GM21825 (cell line): ENCODE measurements around the gene FLOT1.
"Not testable (repeated sequence)": the region's sequence is repeated elsewhere in the genome, so short reads cannot be mapped to it uniquely, and the experiment has no call there.

Experiments
- ATAC-seq: cut with Tn5 transposase; IDR thresholded peaks from one replicate; pipeline ENCODE4 v1.9.1; 2021; ENCODE audit warnings: mild to moderate bottlenecking, moderate library complexity; ENCODE audit not compliant: unreplicated experiment

Gene FLOT1

DNA sequence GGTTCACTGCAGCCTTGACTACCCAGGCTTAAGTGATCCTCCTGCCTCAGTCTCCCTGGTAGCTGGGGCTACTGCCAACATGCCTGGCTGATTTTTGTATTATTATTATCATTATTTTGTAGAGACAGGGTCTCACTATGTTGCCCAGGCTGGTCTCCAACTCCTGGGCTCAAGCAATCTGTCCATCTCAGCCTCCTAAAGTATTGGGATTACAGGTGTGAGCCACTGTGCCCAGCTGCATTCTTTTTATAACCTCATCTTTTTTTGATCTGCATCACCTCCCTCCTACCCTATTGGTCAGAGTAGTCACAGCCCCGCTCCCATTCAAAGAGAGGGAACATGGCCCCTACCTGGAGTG lies 25.4 kb upstream of the FLOT1 start:
- no peak for ATAC-seq

DNA sequence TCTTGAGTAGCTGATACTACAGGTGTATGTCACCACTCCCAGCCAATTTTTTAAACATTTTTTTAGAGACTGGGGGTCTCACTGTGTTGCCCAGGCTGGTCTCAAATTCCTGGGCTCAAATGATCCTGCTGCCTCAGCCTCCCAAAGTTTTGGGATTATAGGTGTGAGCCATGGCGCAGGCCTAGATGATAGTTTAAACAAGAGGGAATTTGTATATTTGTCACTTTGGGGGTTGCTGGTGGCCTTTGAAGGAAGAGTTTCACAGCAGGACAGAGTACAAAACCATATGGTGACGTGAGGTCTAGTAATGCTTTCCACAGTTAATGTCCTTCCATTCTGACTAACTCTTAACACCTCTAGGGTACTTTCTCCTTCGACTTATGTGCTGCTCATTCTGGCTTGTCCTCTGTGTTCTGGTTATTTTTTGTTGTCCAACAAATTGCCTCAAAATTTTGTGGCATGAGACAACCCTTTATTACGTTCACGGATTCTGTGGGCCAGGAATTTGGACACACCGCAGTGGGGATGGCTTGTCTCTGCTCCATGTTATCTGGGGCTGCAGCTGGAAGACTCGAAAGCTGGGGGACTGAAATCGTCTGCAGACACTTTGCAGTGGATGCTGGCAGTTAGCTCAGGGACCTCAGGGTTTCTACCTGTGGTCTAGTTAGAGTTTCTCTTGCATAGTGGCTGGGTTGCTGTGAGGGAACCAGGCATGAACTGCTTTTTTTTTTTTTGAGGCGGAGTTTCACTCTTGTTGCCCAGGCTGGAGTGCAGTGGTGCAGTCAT lies 24.9 kb upstream of the FLOT1 start:
- ATAC-seq = no peak

GRCh38 chr6:30766461-30767157 lies 24.1 kb upstream of the FLOT1 start:
- ATAC-seq = no peak

GRCh38 chr6:30765495-30765894 lies 23.0 kb upstream of the FLOT1 start:
- not testable (repeated sequence) for ATAC-seq

DNA sequence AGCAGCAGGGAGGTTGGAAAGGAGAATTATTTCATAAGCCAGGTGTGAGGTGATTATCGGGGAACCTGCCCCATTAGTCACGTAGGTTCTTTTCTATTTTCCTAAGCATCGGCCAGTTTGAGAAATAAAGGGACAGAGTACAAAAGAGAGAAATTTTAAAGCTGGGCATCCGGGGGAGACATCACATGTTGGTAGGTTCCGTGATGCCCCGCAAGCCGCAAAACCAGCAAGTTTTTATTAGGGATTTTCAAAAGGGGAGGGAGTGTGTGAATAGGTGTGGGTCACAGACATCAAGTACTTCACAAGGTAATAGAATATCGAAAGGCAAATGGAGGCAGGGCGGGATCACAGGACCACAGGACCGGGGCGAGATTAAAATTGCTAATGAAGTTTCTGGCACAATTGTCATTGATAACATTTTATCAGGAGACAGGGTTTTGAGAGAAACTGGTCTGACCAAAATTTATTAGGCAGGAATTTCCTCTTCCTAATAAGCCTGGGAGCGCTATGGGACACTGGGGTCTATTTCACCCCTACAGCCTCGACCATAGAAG lies 22.1 kb upstream of the FLOT1 start:
- not testable (repeated sequence) for ATAC-seq

DNA sequence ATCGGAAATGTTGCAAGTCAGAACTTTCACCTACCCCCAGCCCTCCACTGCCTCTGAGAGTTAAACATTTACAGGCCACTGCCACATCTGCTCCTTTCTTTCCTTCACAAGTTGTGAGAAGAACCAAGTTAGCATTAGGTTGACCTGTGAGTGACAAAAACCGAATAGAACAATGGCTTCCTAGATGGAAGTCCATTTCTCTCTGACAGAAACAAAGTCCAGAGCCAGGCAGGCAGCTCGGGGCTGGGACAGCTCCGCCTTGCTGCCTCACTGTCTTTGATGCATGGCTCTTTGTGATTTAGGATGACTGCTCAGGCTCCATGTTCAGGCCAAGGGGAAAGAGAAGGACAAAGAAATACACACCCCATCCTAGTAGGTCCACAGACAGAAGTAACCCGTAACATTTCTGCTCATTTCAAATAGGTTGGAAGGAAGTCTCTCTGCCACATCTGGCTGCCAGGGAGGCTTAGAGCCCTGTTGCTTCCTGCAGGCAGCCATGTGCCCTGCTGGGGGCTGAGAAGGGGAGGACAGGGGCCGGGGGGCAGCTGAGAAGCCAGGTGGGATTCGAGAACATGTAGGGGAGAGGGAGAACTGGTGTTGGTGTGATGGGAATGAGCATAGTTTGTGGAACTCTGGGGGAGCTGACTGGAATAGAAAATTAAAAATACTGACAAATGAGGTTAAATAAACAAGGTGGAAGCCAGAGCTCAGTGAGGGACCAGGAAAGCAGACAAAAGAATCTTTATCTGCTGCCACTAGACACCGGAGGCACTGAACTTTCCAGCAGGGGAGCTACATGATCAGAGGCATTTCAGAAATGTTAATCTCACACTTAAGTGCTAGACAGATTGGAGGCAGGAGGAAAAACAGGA lies 21.4 kb upstream of the FLOT1 start:
- no peak for ATAC-seq

DNA sequence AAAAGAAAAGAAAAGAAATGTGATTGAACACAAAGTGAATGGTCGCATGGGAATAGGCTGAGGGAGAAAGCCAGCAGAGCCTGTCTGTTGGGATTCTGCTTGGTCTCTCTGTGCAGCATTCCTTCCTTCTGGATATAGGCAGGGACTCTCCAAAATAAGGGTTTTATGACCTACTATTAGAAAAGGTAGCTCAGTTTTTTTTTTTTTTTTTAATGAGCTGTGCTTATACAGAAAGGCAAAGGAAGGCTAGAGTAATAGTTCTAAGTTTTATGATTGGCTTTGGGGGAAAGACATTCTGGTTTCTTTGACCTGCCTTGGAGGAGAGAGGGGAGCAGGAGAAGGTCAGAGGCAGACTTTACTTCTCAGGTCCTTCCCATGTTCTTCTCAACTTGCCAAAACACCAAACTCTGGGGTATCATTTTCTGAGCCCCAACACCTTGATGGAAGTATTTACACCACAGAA lies 20.7 kb upstream of the FLOT1 start:
- ATAC-seq = no peak

DNA sequence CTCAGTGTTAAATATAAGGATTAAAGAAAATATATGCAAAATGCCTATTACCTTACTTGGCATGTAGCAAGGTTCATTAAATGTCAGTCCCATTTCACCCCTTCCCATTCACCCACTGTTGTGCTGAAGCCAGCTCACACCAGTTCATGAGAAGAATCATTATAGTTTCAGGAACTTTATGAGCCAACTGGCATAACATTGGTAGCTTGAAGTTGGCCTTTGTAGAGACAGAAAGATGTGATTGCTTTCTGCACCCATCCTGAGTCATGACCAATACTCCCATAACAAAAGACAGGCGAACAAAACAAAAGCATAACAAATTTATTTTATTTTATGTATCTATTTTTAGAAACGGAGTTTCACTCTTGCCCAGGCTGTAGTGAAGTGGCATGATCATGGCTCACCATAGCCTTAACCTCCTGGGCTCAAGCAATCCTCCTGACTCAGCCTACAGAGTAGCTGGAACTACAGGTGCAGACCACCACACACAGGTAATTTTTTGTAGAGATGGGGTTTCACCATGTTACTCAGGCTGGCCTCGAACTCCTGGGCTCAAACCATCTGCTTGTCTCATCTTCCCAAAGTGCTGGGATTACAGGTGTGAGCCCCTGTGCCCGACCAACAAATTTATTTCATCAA lies 19.4 kb upstream of the FLOT1 start:
- ATAC-seq = no peak

GRCh38 chr6:30760549-30760948 lies 18.1 kb upstream of the FLOT1 start:
- ATAC-seq = no peak

GRCh38 chr6:30759575-30760239 lies 17.2 kb upstream of the FLOT1 start:
- no peak for ATAC-seq

DNA sequence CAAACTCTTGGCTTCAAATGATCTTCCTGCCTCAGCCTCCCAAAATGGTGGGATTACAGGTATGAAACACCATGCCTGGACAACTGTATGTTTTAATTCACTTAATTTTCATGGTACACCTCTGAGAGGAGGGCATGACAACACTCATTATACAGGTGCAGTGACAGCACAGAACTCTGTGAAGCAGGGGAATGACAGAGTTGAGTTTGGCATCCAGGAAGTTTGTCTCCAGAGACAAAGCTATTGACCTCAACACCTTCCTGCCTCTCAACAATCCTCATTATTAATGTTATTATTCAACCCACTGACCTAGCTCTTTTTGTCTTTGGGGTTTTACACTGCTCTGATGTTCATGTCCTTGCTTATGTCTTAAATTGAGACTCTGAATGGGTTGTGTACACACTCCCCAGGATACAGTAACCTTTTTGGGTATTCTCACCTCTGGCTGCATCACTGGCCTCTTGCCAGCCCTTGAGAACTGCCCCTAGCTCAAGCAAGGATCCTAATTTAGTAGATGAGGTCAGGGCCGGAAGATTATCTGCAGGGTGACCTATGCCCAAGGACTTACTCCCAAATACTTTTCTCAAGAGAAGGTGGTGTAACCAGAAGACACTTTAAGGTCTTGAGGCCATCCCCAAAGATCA lies 14.9 kb upstream of the FLOT1 start:
- ATAC-seq = no peak

DNA sequence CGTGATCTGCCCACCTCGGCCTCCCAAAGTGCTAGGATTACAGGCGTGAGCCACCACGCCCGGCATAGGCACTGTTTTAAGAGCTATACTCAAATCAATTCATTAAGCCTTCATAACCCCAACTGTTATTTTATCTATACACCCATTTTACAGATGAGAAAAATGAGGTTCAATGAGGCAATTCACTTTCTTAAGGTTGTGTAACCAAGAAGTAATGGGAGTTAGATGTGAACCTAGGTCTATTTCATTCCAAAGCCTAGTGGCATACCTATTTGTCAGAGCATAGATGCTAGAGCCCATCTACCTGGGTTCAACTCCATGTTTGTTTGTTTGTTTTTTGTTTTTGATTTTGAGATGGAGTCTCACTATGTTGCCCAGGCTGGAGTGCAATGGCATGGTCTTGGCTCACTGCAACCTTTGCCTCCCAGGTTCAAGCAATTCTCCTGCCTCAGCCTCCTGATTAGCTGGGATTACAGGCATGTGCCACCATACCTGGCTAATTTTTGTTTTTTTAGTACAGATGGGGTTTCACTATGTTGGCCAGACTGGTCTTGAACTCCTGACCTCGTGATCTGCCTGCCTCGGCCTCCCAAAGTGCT lies 14.0 kb upstream of the FLOT1 start:
- not testable (repeated sequence) for ATAC-seq

DNA sequence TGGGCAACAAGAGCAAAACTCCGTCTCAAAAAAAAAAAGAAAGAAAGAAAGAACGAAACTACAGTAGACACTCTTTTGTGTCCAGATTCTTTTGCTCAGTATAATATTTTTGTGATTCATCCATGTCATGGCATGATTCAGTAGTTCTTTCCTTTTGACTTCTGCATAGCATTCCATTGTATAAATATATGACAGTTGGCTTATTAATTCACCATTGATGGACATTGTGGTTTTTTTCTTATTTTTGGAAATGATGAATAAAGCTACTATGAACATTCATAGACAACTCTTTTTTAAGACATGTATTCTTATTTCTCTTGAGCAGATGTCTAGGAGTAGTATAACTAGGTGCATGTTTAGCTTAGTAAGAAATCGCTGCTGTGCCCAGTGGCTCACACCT lies 12.1 kb upstream of the FLOT1 start:
- no peak for ATAC-seq

GRCh38 chr6:30752157-30752927 lies 9.9 kb upstream of the FLOT1 start:
- ATAC-seq = no peak

DNA sequence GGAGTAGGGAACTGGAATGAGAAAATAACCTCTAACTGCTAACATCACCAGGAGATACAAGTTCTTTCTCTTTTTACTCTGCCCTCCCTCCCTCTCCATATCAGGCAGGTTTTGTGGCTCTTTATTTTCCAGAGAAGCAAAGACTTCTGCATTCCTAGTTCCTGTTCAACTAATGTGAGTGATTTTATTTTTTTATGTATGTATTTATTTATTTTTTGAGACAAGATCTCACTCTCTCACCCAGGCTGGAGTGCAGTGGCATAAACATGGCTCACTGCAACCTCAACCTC lies 7.8 kb upstream of the FLOT1 start:
- no peak for ATAC-seq

DNA sequence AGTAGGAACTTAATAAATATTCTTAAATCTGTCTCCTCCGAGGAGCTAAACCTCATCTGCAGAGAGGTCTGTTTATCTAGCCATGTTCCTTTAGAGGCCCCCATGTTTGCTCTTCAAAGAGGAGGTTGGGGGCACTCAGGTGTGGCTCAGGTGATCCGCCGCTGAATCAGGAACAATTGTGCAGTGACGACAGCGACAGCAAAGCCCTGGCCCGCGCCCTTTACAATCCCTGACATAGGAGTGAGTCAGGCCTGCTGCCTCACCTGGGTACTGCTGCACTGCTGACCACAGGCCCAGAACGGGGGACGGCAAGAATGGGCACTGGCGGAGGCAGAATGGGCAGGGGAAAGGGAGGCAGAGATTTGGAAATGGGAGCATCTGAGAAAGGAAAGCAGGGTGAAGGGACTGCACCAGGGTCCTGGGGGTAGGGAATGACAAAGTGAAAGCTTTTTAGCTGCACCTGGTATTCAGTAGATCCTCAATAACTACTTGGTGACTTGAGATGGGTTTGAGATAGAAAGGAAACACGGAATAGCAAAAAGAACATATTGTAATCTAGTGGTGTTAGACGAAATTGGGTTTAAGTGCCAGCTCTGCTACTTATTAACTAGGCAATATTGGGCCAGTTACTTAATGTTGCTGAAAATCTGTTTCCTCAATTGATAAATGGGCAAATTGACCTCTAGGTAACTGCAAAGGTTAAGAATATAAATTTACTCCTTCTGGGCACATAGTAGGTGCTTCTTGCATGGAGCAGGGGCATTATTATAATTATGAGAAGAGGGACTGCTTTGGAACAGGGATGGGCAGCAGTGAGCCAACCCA lies 7.3 kb upstream of the FLOT1 start:
- ATAC-seq = no peak

- ATAC-seq = no peak
These were observed 6.5 kb upstream of the FLOT1 start for GRCh38 chr6:30748851-30749540.
